AG04449 (cell line): ENCODE measurements around the gene CDH18.

Experiments
- CTCF ChIA-PET: fragments of 350-600 bp; formaldehyde crosslinking; extraction: SDS; loops from one replicate; lab custom pipeline; 2021; ENCODE audit warnings: antibody characterized with exemption; lab: Yijun Ruan, JAX
- POLR2A ChIA-PET: fragments of 400-600, 350-600 bp; formaldehyde crosslinking; extraction: SDS; loops from one replicate; lab custom pipeline; 2020; ENCODE audit warnings: antibody characterized with exemption, inconsistent platforms; lab: Yijun Ruan, JAX
- DNase-seq: peaks from one replicate; pipeline ENCODE4 v3.0.0-alpha.2; 2010; ENCODE audit warnings: low read depth, low spot score
- H3K4me3 ChIP-seq: 2 replicates; pipeline ENCODE4 v1.5.1; 2011; ENCODE audit warnings: low read depth, mild to moderate bottlenecking, control low read depth, low read length
- TF ChIP-seq, protein P1 (sequence below): IDR thresholded peaks from one replicate; pipeline ENCODE4 v1.5.1; 2011; ENCODE audit warnings: mild to moderate bottlenecking, moderate library complexity, low read length, control low read depth, inconsistent platforms; ENCODE audit not compliant: insufficient read depth; ENCODE audit errors: missing control alignments

The CDH18 gene

DNA sequence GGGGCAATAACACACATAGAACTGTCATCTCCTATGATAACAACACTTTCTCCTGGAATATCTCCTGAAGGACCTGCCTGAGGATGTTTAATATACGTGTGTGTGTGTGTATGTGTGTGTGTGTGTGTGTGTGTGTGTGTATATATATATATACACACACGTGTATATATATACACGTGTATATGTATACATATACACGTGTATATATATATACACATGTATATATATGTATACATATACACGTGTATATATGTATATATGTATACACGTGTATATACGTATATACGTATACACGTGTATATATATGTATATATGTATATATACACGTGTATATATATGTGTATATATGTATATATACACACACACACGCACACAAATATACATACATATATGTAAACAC is 27.5 kb downstream of the CDH18 start:
- no peak for DNase-seq
- ChIA-PET POLR2A (no interaction called here), CTCF (interaction anchor here (1.3 kb wide), 1 partner anchor 10 kb away, joined by 4 read pairs; no protein-coding TSS in a partner anchor)
- no peak overlapping the region for H3K4me3 ChIP-seq
- TF ChIP-seq, protein P1, sequence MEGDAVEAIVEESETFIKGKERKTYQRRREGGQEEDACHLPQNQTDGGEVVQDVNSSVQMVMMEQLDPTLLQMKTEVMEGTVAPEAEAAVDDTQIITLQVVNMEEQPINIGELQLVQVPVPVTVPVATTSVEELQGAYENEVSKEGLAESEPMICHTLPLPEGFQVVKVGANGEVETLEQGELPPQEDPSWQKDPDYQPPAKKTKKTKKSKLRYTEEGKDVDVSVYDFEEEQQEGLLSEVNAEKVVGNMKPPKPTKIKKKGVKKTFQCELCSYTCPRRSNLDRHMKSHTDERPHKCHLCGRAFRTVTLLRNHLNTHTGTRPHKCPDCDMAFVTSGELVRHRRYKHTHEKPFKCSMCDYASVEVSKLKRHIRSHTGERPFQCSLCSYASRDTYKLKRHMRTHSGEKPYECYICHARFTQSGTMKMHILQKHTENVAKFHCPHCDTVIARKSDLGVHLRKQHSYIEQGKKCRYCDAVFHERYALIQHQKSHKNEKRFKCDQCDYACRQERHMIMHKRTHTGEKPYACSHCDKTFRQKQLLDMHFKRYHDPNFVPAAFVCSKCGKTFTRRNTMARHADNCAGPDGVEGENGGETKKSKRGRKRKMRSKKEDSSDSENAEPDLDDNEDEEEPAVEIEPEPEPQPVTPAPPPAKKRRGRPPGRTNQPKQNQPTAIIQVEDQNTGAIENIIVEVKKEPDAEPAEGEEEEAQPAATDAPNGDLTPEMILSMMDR: no peak

DNA sequence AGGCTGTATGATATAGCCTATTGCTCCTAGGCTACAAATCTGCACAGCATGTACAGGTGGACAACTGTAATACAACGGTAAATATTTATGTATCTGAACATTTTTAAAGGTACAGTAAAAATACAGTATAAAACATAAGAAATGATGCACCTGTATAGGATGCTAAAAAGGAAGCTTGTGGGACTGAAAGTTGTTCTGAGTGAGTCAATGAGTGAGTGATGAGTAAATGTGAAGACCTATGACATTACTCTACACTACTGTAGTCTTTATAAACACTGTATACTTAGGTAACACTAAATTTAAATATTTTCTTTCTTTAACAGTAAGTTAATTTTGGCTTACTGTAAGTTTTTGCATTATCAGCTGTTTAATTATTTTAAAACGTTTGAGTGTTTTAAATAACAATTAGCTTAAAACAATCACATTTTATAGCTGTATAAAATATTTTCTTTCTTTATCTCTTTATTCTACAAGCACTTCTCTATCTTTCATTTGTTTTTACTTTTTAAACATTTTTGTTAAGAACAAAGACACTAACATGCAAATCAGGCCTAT is 28.1 kb downstream of the CDH18 start:
- TF ChIP-seq, protein P1: no peak
- ChIA-PET CTCF (interaction anchor here (1.3 kb wide), 1 partner anchor 9 kb away, joined by 4 read pairs; no protein-coding TSS in a partner anchor), POLR2A (no interaction called here)
- no peak overlapping the region for H3K4me3 ChIP-seq
- no peak for DNase-seq

DNA sequence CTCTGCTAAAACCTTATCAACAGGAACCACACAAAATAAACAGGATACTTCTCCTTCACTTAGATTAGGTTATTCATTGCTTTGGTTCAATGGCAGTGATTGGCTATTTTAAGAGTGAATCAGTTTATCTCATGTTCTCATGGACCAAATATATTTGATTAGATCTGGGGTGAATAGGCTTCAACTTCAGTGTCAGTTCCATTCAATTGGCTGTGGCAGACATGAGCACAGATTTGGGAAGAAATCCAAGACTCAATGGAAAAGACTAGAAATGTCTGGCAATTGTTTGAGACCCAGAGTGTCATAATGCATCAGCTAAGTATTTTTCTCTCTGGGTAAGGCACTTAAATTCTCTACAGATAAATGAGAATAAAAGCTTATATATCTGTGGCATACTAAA is 37.1 kb downstream of the CDH18 start:
- CTCF ChIA-PET: interaction anchor here (1.5 kb wide), 1 partner anchor 10 kb away, joined by 4 read pairs; no protein-coding TSS in a partner anchor

DNA sequence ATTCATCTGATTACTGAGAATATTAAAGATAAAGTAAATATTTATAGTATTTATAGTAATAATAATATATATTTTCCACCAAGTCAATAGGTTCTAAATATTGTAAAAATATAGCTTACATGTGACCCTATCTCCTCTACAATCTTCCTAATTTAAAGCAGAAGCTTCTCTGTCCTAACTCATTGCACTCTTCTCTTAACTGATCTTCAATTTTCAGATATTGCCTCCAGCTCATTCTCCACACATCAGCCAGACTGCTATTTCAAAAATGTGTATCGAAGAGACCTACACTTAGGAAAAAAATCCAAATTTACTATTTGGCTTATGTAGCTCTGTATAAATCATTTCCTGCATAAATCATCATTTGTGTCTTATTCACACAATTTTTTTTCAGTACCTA is 47.8 kb downstream of the CDH18 start:
- TF ChIP-seq, protein P1: no peak
- CTCF ChIA-PET: no interaction called here

More for the DNA sequence above, 37.1 kb downstream of the CDH18 start:
- TF ChIP-seq, protein P1: no peak
- POLR2A ChIA-PET: no interaction called here
- no peak for DNase-seq
- H3K4me3 ChIP-seq: no peak overlapping the region

DNA sequence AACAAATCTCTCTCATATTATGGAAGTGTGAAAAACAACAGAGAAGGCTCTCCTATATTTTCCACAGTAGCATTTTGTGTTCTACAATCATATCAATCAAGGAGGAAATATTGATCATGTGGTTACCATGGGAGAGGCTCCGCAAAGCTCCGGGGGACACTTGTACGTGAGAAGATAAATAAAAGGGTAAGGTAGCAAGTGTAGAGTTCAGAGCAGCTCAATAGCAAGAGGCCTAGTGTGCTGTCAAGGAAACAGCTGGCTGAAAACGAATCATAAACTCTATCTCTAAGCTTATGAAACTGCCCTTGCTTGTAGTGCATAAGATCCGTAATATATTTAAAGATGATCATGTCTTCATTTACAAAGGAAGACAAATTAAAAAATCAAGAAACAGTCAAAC is 57.5 kb downstream of the CDH18 start:
- TF ChIP-seq, protein P1: no peak
- CTCF ChIA-PET: no interaction called here
- no peak for DNase-seq
- no peak overlapping the region for H3K4me3 ChIP-seq
- POLR2A ChIA-PET: no interaction called here

More for the DNA sequence above, 47.8 kb downstream of the CDH18 start:
- POLR2A ChIA-PET: no interaction called here
- H3K4me3 ChIP-seq: no peak overlapping the region
- DNase-seq: no peak

DNA sequence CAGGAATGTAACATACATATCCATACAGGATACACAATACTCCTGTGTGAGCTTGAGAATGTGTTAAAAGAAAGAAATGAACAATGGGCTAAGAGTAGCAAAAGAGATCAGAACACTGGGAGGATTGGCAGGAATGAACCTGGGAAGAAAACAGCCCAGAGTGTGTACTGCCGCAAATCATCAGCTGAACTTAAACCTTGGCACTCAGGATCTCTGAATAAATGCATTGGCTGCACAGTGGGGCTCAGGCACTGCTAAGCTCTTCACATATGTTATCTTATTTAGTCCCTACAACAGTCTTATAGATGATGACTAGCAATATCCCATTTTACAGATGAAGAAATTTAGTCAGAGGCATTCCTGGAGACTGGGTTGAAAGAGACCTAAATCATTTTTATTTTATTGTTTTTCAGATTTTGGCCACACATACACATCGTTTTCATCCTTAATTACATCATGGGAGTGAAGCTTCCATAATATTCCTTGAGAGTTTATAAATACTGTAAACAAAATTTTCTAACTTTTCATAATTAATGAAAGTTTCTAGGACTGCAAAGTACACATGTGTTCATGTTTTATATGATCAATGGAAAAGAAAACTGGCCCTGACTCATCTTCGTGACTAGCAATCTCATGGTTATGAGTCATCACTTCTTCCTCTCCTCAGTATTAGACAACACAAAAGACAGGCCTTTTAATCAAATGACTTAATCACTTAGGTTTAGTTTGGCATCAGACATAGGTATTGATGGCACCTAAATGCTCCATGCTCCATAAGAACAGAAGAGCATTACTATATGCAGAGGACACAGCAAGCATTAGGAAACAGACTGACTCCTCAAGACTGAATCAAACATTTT is 59.2 kb downstream of the CDH18 start:
- DNase-seq: peak; percentile 29
- H3K4me3 ChIP-seq: no peak overlapping the region
- TF ChIP-seq, protein P1: no peak
- ChIA-PET POLR2A (no interaction called here), CTCF (no interaction called here)
